GM12865 (cell line): ENCODE measurements around the gene KLF3.

Experiments used
- DNase-seq: peaks from one replicate; pipeline ENCODE4 v3.0.0; 2010; ENCODE audit warnings: low read depth
- H3K4me3 ChIP-seq: 2 replicates; pipeline ENCODE4 v1.5.1; 2011; ENCODE audit warnings: mild to moderate bottlenecking, low read depth, low read length, control low read depth
- TF ChIP-seq, protein P1 (sequence below): IDR thresholded peaks from 2 replicates; pipeline ENCODE4 v1.5.1; 2011; ENCODE audit warnings: low read length, control low read depth, low read depth, inconsistent platforms; ENCODE audit not compliant: insufficient read depth; ENCODE audit errors: missing control alignments

Gene KLF3

GRCh38 chr4:38686682-38687081, 22.7 kb downstream of the KLF3 start:
- TF ChIP-seq, protein P1, sequence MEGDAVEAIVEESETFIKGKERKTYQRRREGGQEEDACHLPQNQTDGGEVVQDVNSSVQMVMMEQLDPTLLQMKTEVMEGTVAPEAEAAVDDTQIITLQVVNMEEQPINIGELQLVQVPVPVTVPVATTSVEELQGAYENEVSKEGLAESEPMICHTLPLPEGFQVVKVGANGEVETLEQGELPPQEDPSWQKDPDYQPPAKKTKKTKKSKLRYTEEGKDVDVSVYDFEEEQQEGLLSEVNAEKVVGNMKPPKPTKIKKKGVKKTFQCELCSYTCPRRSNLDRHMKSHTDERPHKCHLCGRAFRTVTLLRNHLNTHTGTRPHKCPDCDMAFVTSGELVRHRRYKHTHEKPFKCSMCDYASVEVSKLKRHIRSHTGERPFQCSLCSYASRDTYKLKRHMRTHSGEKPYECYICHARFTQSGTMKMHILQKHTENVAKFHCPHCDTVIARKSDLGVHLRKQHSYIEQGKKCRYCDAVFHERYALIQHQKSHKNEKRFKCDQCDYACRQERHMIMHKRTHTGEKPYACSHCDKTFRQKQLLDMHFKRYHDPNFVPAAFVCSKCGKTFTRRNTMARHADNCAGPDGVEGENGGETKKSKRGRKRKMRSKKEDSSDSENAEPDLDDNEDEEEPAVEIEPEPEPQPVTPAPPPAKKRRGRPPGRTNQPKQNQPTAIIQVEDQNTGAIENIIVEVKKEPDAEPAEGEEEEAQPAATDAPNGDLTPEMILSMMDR, result no peak
- DNase-seq, result no peak
- H3K4me3 ChIP-seq, result no peak overlapping the region

DNA sequence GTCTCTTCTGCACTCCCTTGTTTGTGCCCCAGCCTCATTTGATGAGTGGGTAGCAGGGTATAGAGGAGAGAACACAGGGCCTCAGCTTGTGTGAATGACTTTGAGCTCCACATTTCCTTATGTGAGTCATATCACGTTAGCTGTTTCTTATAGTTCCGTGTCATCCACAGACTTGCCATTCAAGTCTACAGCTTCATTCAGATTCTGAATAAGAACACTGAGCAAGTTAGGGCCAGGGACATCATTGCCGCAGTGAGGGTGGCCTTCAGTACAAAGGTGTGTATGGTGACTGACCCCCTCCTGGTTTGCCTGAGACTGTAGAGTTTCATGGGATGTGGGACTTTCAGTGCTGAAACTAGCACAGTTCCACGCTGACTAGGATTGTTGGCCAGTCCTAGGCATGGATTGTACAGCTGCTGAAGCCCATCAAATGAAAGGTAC, 23.6 kb downstream of the KLF3 start:
- no peak for DNase-seq
- no peak overlapping the region for H3K4me3 ChIP-seq
- TF ChIP-seq, protein P1, result no peak

DNA sequence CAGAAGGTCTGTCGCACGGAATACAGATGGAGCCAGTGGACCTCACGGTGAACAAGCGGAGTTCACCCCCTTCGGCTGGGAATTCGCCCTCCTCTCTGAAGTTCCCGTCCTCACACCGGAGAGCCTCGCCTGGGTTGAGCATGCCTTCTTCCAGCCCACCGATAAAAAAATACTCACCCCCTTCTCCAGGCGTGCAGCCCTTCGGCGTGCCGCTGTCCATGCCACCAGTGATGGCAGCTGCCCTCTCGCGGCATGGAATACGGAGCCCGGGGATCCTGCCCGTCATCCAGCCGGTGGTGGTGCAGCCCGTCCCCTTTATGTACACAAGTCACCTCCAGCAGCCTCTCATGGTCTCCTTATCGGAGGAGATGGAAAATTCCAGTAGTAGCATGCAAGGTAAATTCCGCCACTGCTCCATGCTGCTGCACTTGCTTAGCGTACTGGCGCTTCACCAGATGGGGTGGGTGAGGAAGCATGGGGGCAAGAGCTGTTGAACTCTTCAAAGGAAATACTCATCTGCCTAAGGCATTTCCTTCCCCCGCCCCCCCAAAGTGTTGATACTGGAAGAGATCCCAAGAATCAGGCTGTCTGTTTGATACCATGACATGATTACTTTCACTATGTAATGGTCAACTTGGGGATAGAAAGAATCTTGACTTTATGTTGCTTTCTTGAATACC, 24.8 kb downstream of the KLF3 start:
- DNase-seq, result no peak
- TF ChIP-seq, protein P1, result no peak

GRCh38 chr4:38691251-38692008, 27.4 kb downstream of the KLF3 start:
- H3K4me3 ChIP-seq, result no peak overlapping the region
- TF ChIP-seq, protein P1, result no peak
- no peak for DNase-seq

More for the DNA sequence above, 24.8 kb downstream of the KLF3 start:
- H3K4me3 ChIP-seq, result no peak overlapping the region

- DNase-seq, result no peak
- H3K4me3 ChIP-seq, result no peak overlapping the region
- TF ChIP-seq, protein P1, result no peak
Measured at GRCh38 chr4:38692421-38692820, 28.4 kb downstream of the KLF3 start.

DNA sequence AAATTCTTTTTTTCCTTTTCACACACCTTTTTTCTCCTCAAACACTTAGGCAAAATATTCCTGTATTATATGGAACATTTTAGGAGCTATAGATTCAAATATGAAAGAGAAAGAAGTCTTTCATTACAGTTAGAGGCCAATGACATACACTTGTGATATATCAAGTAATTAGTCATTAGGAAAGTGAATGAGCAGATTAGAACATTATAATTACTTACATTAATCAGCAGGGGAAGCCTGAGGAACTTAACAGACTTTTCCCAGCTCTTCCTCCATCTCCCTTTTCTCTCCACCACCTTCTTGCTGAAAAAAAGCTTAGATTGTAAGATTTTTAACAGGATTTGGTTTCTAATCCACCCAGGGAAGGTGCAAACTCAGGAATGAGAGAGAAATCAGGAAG, 29.6 kb downstream of the KLF3 start:
- TF ChIP-seq, protein P1, result no peak
- DNase-seq, result no peak
- H3K4me3 ChIP-seq, result no peak overlapping the region
